Neural progenitor cell (in vitro differentiated cells): ENCODE results near the gene SRGAP3. TPM values are rescaled to one million over a fixed set of nuclear protein-coding genes. Genes with fewer than 3 reads are reported as not detected.

Experiments
- DNase-seq: peaks from one replicate; pipeline ENCODE4 v3.0.0-alpha.2; 2016; ENCODE audit warnings: low spot score
- H2AFZ ChIP-seq: fragments of 200-600 bp; sonication (generic); replicated peaks from 2 replicates; pipeline ENCODE4 v1.6.1; 2016; ENCODE audit warnings: antibody characterized with exemption
- H3F3A ChIP-seq: fragments of 200-600 bp; sonication (generic); 2 replicates; pipeline ENCODE4 v1.6.1; 2016; ENCODE audit warnings: antibody characterized with exemption, low read depth
- H3K27ac ChIP-seq: fragments of 200-600 bp; sonication (generic); 2 replicates; pipeline ENCODE4 v1.5.1; 2016; ENCODE audit warnings: mild to moderate bottlenecking
- H3K27me3 ChIP-seq: fragments of 200-600 bp; sonication (generic); 2 replicates; pipeline ENCODE4 v1.6.1; 2016; ENCODE audit warnings: mild to moderate bottlenecking, moderate library complexity
- H3K36me3 ChIP-seq: fragments of 200-600 bp; sonication (generic); 2 replicates; pipeline ENCODE4 v1.5.1; 2016
- H3K4me1 ChIP-seq: fragments of 200-600 bp; sonication (generic); 2 replicates; pipeline ENCODE4 v1.6.1; 2016; ENCODE audit warnings: mixed run types
- H3K4me2 ChIP-seq: fragments of 200-600 bp; sonication (generic); 2 replicates; pipeline ENCODE4 v1.6.1; 2016
- H3K4me3 ChIP-seq: fragments of 200-600 bp; sonication (generic); 2 replicates; pipeline ENCODE4 v1.5.1; 2016
- H3K79me2 ChIP-seq: fragments of 200-600 bp; sonication (generic); 2 replicates; pipeline ENCODE4 v1.6.1; 2016; ENCODE audit warnings: low read depth
- H3K9ac ChIP-seq: fragments of 200-600 bp; sonication (generic); 2 replicates; pipeline ENCODE4 v1.6.1; 2016
- H3K9me3 ChIP-seq: fragments of 200-600 bp; sonication (generic); 2 replicates; pipeline ENCODE4 v1.5.1; 2016; ENCODE audit warnings: low read depth
- H4K20me1 ChIP-seq: fragments of 200-600 bp; sonication (generic); 2 replicates; pipeline ENCODE4 v1.6.1; 2016; ENCODE audit warnings: low read depth
- H3K27ac Mint-ChIP-seq: 3 replicates; pipeline ENCODE4 v1.8.0; 2021; ENCODE audit warnings: mixed read lengths
- H3K27me3 Mint-ChIP-seq: 2 replicates; pipeline ENCODE4 v1.8.0; 2022; ENCODE audit warnings: low read depth, mild to moderate bottlenecking, inconsistent platforms, moderate library complexity, mixed read lengths; ENCODE audit not compliant: insufficient read depth
- H3K36me3 Mint-ChIP-seq: 3 replicates; pipeline ENCODE4 v1.8.0; 2021; ENCODE audit warnings: mixed read lengths
- H3K4me1 Mint-ChIP-seq: 3 replicates; pipeline ENCODE4 v1.8.0; 2021; ENCODE audit warnings: mixed read lengths
- H3K4me3 Mint-ChIP-seq: 3 replicates; pipeline ENCODE4 v1.8.0; 2021; ENCODE audit warnings: mild to moderate bottlenecking, moderate library complexity, mixed read lengths
- H3K9me3 Mint-ChIP-seq: 3 replicates; pipeline ENCODE4 v1.8.0; 2020; ENCODE audit warnings: mixed read lengths
- EZH2 ChIP-seq: fragments of 200-600 bp; sonication (generic); IDR thresholded peaks from 2 replicates; pipeline ENCODE4 v1.6.1; 2017; ENCODE audit warnings: antibody characterized with exemption, mild to moderate bottlenecking, moderate library complexity
- EZH2phosphoT487 ChIP-seq: fragments of 200-600 bp; sonication (generic); IDR thresholded peaks from 2 replicates; pipeline ENCODE4 v1.6.1; 2017; ENCODE audit warnings: antibody characterized with exemption
- total RNA-seq: library from RNA; depleted of rRNA; stranded (reverse); fragments of >200 nt; gene quantifications from 2 replicates; pipeline ENCODE4 v1.2.3, GENCODE V29; 2015; ENCODE audit warnings: low replicate concordance
- TF ChIP-seq, protein P1 (sequence below): fragments of 200-600 bp; sonication (generic); IDR thresholded peaks from 2 replicates; pipeline ENCODE4 v1.5.1; 2017; ENCODE audit warnings: antibody characterized with exemption, mild to moderate bottlenecking

Gene SRGAP3
- total RNA-seq, 1 donor from 2014 or later = 59.3 TPM

DNA sequence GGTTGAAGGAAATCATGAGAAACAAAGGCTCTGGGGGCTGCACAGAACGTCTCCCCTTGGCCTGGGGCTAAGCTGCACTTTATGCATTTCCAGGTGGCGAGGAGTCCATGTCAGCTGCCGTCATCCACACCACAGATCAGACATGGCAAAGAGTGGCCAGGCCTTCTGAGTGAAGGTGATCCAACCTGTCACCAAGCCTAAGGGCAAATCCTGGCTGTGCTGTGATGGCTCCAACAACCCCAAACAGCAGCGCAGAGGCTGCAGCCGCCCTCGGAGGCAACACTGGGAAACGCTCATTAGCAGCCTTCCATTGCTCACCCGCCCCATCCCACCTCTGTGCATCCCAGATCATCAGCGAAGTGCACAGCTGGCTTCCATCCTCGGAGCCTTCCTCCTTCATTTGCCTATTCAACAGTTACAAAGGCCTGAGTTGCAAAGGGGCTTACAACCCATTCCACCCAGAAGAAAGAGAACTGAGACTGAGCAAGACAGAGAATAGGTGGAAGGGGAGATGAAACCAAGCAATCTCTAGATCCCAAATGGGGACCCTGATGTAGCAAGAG is 55.7 kb downstream of the SRGAP3 start:
- Histone ChIP-seq H3K4me1 (peaks cover 52% of the 10 kb centered on the region), H3K36me3 (no peaks in the 10 kb centered on the region), H3K79me2 (peaks cover 16% of the 10 kb centered on the region), H2AFZ (no peak overlapping the region), H3F3A (peaks cover 16% of the 10 kb centered on the region), H3K4me3 (no peak overlapping the region), H4K20me1 (peaks cover 45% of the 10 kb centered on the region), H3K9me3 (no peaks in the 10 kb centered on the region), H3K27ac (no peak overlapping the region), H3K27me3 (no peaks in the 10 kb centered on the region), H3K4me2 (peak overlapping the region; percentile 42), H3K9ac (no peak overlapping the region)
- DNase-seq = peak; percentile 57
- H3K36me3 Mint-ChIP-seq = peaks cover 46% of the 10 kb centered on the region
- H3K27ac Mint-ChIP-seq = peak overlapping the region; percentile 47
- H3K4me1 Mint-ChIP-seq = peaks cover 76% of the 10 kb centered on the region
- TF ChIP-seq EZH2 (no peak), EZH2phosphoT487 (no peak)
- TF ChIP-seq, protein P1, sequence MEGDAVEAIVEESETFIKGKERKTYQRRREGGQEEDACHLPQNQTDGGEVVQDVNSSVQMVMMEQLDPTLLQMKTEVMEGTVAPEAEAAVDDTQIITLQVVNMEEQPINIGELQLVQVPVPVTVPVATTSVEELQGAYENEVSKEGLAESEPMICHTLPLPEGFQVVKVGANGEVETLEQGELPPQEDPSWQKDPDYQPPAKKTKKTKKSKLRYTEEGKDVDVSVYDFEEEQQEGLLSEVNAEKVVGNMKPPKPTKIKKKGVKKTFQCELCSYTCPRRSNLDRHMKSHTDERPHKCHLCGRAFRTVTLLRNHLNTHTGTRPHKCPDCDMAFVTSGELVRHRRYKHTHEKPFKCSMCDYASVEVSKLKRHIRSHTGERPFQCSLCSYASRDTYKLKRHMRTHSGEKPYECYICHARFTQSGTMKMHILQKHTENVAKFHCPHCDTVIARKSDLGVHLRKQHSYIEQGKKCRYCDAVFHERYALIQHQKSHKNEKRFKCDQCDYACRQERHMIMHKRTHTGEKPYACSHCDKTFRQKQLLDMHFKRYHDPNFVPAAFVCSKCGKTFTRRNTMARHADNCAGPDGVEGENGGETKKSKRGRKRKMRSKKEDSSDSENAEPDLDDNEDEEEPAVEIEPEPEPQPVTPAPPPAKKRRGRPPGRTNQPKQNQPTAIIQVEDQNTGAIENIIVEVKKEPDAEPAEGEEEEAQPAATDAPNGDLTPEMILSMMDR = no peak
- H3K9me3 Mint-ChIP-seq = peaks cover 15% of the 10 kb centered on the region
- no peaks in the 10 kb centered on the region for H3K27me3 Mint-ChIP-seq
- H3K4me3 Mint-ChIP-seq = no peak overlapping the region

- H2AFZ ChIP-seq = no peak overlapping the region
- no peaks in the 10 kb centered on the region for H3K9me3 ChIP-seq
- peaks cover 46% of the 10 kb centered on the region for H3K36me3 Mint-ChIP-seq
- H3K4me3 ChIP-seq = no peak overlapping the region
- H3K27me3 Mint-ChIP-seq = no peaks in the 10 kb centered on the region
- H3K9me3 Mint-ChIP-seq = peaks cover 15% of the 10 kb centered on the region
- H3F3A ChIP-seq = peaks cover 11% of the 10 kb centered on the region
- H3K4me1 ChIP-seq = peaks cover 50% of the 10 kb centered on the region
- H3K27me3 ChIP-seq = no peaks in the 10 kb centered on the region
- peak overlapping the region; percentile 47 for H3K27ac Mint-ChIP-seq
- H4K20me1 ChIP-seq = peaks cover 45% of the 10 kb centered on the region
- no peaks in the 10 kb centered on the region for H3K36me3 ChIP-seq
- H3K9ac ChIP-seq = no peak overlapping the region
- TF ChIP-seq EZH2 = no peak
- TF ChIP-seq EZH2phosphoT487 = no peak
- TF ChIP-seq, protein P1 = no peak
- DNase-seq = no peak
- H3K27ac ChIP-seq = no peak overlapping the region
- H3K4me1 Mint-ChIP-seq = peaks cover 76% of the 10 kb centered on the region
- H3K79me2 ChIP-seq = peaks cover 16% of the 10 kb centered on the region
- H3K4me2 ChIP-seq = peak overlapping the region; percentile 42
- H3K4me3 Mint-ChIP-seq = no peak overlapping the region
Observed at GRCh38 chr3:9193211-9193610, 56.2 kb downstream of the SRGAP3 start.

DNA sequence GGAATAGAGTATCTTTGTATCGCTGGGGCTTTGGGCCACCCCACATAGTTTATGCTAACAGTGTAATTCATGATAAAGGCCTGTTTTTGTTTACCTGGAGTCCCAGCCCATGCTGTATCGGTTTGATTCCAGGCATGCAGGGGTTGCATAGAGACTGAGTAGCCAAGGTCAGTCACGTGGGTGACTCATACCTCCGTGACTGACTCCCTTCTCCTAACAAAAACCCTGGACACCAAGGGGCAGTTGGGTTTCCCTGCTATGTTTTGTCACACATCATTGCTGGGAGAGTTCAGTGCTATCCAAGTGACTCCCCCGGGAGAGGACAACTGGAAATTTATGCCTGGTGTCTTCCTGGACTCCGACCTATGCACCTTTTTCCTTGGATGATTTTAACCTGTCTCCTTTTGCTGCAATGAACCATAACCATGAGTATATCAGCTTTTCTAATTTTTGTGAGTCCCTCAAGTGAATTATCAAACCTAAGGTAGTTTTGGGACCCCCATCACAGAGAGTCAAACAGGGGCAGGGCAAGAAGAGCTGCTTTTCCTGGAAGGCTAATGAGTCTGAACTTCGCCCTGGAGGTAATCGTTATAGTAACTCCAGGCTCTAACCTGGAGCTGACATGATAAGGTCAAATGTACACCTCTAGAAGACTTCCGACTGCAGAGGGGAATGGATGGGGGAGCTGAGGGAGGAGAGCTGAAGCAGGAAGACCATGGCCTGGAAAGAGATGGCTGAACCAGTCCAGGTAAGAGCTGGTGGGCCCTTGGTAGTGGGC is 57.0 kb downstream of the SRGAP3 start:
- Mint-ChIP-seq H3K4me1 (peaks cover 75% of the 10 kb centered on the region), H3K27me3 (no peaks in the 10 kb centered on the region), H3K4me3 (no peak overlapping the region)

More for the DNA sequence above, 57.0 kb downstream of the SRGAP3 start:
- no peak for DNase-seq
- no peaks in the 10 kb centered on the region for H3K36me3 ChIP-seq
- H3K4me2 ChIP-seq = no peak overlapping the region
- H3K9me3 ChIP-seq = no peaks in the 10 kb centered on the region
- Mint-ChIP-seq H3K9me3 (peaks cover 15% of the 10 kb centered on the region), H3K36me3 (peaks cover 51% of the 10 kb centered on the region), H3K27ac (peak overlapping the region; percentile 10)
- H3K4me3 ChIP-seq = no peak overlapping the region
- H2AFZ ChIP-seq = no peak overlapping the region
- peaks cover 48% of the 10 kb centered on the region for H4K20me1 ChIP-seq
- H3K79me2 ChIP-seq = peaks cover 11% of the 10 kb centered on the region
- H3K27me3 ChIP-seq = no peaks in the 10 kb centered on the region
- no peak overlapping the region for H3K27ac ChIP-seq
- H3F3A ChIP-seq = peaks cover 9% of the 10 kb centered on the region
- no peak overlapping the region for H3K9ac ChIP-seq
- H3K4me1 ChIP-seq = peaks cover 57% of the 10 kb centered on the region
- no peak for TF ChIP-seq EZH2
- TF ChIP-seq, protein P1 = no peak
- TF ChIP-seq EZH2phosphoT487 = no peak
